HG03097 (cell line): ENCODE measurements around the gene FST.

Experiments
- ATAC-seq: cut with Tn5 transposase; IDR thresholded peaks from one replicate; pipeline ENCODE4 v1.9.1; 2021; ENCODE audit not compliant: unreplicated experiment, low FRiP score

Gene FST, protein sequence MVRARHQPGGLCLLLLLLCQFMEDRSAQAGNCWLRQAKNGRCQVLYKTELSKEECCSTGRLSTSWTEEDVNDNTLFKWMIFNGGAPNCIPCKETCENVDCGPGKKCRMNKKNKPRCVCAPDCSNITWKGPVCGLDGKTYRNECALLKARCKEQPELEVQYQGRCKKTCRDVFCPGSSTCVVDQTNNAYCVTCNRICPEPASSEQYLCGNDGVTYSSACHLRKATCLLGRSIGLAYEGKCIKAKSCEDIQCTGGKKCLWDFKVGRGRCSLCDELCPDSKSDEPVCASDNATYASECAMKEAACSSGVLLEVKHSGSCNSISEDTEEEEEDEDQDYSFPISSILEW

DNA sequence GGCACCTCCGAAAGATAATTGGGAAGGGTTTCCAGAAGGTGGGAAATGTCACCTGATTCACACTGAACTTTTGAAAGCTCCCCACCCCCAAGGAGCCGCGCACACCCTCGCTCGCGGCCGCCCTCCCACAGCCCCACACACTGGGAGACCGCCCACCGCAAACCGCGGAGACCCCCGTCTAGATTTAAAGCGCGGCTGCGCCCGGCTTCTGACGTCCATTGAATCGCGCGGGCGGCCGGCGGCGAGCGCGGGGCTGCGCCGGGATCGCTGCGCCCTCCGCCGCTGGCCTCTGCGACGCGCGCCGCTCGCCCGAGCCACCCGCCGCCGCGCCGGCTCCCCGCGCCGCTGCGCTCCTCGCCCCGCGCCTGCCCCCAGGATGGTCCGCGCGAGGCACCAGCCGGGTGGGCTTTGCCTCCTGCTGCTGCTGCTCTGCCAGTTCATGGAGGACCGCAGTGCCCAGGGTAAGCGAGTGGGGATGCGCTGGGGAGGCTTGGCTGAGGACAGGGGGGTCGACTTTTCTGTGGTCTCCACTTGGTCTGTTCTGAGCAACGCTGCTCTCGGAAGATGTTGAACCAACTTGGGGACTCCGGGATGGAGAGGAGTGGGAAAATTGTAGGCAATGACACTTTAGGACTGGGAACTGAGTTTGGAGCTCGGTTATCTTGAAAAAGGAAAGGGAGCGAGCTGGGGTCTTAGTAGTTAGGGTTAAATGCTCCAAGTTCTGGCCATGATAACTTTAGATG is at the start of gene FST:
FST (plus strand) TSS at position 214 of the 743 bp plus-strand sequence; CDS start at position 377, 163 bp downstream.
- no peak for ATAC-seq

DNA sequence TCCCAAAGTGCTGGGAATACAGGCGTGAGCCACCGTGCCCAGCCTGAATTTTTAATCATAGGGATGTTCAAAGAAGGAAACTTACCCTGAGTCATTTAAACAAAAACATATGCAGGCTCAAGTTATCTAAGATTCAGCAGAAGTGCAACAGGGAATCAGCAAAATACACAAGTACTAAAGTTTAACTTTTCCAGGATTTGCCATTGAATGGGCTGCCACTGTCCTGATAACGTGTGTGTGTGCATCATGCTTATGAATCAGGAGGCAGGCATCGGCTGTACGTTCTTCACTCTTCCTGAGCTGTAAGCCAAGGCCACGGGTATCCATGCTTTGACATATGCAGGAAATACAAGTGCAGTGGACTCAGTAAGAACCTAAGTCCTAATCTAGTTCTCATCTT is 48.8 kb upstream of the FST start:
- no peak for ATAC-seq

DNA sequence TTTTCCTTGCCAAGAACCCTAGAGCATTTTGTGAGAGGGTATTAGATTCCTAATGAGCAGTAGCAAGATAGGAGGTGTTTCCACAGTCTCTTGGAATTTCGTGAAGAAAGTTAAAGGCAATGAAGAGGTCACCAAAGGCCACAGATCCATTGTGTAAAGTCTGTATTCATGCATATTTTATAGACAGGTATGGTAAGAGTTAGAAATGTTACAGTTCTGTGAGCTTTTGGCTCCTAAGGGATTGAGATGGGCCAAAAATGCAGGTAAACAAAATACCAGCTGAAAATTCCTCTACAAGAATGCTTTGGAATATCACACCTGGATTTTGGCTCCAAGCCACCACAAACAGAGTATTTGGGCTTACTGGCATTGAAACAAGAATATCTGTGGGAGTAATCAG is 47.4 kb upstream of the FST start:
- no peak for ATAC-seq

DNA sequence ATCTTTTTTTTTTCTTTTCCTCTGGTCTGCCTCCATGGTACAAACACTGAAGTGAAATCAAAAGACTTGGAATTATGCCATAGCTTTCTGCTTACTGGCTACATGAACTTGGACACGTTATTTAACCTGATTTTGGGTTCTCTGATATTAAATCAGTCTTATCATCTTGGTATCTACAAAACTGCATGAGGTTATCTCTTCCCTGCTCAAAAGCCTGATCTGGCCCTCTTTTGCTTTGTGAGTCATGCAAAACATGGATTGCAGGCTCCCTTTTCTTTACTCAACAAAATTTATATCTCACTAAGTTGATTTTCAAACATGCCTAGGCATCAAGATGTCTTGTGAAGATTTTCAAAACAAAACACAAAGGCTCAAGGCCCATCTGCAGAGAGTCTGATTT is 45.9 kb upstream of the FST start:
- no peak for ATAC-seq

DNA sequence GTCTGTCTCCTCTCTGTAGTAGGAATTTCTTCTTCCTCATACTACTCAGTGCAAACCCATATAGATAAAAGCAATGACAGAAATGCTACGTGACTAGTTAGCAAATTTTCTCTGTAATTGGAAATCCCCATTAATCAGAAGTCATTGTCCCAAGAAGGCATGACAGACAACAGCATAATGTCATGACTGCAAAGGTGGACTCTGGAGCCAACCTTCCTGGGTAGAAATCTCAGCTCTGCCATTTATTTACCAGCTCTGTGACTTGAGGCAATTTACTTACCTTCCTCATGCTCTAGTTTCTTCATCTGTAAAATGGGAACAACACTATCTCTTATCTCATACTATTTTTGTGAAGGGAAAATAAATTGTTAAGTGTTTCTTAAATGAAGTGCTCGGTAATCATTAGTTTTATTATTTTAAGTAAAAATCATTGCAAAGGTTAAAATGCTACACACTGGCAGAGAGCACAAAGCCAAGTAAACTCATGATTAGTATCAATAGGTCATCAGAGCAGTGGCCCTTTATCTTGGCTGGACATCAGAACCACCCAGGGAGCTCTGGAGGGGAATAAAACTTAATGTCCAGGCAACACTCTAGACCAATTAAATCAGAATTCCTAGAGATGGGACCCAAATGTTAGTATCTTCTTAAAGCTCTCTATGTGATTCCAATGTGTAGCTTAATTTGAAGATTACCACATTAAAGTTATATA is 43.8 kb upstream of the FST start:
- ATAC-seq, result no peak

DNA sequence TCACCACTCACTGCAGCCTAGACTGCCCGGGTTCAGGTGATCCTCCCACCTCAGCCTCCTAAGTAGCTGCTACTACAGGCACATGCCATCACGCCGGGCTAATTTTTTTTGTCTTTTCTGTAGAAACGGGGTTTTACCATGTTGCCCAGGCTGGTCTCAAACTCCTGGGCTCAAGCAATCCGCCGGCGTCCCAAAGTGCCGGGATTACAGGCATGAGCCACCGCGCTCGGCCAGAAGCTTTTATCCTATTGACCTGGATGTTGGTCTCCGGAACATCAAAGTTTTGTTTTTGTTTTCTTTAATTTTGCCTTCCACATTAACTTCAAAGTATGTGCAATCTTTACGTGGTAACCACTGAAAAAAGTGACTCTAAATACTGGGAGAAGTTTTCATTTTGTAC is 42.4 kb upstream of the FST start:
- no peak for ATAC-seq

DNA sequence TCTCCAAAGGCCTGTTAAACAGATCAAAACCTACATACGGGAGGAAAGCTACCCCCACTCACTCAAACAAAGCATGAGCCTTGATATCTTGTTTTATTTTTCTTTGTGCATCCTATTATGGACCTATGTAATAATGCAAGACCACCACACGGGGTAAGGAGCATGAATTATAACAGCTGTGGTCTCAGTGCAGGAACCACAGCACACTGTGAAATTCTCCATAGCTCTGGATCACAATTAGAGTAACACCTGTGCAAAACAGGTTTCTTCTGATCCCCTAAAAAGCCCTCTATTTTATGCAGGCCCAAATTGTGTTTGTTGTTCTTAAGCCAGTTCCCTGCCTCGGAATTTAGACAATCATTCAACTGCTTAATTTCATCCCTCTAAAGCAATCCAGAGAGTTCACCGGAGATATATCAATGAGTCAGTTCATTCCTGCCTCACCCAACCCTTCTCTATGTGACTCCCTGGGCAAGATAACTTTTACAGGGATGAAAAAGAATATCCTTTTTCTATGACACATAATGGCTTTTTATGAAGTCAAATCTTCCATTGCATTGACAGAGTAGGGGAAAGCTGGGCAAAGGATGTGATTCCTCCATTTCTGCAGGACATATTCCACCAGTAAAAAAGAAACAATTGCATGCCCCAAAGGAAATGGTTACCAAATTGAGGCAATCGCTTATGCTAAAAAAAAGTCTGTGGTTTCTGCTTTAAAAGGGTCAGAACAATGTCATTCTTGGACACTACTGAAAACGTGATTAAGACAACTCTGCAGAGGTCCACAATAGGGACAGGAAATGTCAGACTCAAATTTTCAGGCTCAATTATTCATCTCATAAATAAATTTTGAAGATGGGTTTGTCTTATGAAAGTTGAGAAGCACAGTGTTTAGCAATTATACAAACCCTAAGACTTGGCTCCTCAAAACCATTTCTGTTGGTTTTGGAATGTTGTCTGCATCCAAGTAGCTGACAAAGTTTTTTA is 41.6 kb upstream of the FST start:
- ATAC-seq, result no peak

DNA sequence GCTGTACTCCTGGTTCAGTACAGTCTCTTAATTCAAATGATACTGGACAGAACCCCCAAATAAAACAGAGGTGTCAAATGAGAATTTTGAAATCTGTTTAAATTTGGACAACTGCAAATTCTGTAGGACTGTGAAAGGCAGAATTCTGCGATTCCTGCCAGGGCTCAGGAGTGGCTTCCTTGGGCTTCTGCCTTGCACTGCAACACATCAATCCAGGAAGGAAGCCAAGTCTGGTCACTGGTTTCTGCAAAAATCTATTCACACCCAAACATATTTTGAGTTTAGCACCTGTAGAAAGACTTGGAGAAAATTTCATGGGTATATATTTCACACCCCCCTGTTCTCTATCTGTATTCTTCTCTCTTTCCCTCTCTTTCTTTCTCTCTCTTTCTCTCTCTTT is 37.5 kb upstream of the FST start:
- no peak for ATAC-seq

DNA sequence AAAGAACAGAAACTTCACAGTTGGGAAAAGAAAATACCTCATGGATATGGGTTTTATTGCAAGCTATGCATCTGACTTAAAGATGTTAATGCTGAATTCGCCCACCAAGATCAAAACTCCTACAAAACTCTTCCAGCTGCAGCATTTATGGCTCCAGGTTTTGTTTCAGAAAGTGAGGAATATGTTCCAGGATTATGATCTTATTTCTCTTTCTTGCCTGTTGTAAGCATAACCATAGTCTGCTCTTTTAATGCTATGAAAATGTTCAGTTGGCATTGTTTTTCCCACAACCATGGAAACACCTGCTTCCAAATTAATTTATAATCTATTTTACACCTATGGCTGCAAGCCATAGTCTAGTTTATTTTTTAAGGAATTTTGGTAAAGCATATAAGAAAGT is 34.9 kb upstream of the FST start:
- ATAC-seq, result no peak

DNA sequence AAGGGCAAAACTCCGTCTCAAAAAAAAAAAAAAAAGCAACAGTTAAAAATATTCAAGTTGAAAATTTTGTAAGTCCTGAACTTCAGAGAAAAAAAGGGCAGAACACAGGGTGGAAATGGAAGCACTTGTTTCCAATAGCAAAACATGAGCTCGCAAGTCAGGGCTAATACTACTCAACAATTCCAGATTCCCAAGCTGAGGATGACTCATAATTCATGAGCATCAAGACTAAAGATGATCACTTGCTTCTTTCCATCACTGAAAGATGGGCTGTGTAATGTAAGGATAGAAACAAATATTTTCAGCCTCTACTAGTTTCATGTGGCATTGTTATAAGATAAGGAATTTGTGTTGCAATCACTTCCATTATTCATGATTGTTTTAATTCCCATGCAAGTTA is 33.5 kb upstream of the FST start:
- no peak for ATAC-seq

DNA sequence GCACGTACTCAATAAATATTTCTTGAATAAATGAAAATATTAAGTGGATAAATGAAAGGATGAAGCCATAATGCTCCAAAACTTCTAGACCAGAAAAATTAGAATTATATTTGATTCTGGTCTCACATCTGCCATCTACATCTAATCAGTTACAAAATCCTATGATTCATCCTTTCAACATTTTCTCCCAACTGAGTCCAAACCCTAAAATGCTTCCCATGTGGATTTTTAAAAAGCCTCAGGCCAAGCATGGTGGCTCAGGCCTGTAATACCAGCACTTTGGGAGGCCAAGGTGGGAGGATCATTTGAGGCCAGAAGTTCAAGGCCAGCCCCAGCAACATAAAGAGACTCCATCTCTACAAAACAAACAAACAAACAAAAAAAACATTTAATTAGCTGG is 31.6 kb upstream of the FST start:
- no peak for ATAC-seq

DNA sequence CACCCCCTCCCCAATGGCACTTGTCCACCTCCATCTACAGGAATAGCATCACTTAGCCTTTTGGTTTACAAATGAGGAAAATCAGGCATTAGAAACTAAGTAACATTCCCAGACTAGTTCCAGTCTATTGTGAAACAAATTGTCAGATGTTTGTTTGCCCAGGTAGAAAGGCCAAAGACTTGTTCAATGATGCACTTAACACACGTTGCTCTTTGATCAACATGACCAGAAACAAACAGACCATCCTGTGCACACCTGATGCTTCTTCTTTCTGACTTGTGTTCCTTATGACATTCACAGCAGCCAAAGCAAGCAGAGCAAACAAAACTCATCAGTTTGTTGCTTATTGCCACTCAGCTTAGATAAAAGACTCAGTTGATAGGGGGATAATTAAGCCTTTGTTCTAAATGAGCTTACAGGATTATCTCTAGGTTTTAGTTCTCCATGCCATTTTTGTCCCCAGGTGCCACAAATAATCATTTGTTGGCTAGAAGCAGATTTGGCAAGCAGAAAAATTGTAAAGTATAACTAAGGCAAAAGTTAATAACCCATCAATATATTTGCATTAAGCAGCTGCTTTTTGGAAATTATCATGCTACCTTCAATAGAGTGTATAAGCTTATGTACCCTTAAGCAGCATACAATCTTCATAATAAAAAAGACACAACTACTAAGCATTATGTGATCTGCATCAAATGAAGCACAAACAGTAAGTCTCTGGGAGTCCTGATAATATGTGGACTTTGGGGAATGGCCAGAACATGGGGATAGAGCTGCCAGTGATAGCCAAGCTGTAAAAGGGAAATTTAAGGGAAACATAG is 26.3 kb upstream of the FST start:
- ATAC-seq, result no peak

DNA sequence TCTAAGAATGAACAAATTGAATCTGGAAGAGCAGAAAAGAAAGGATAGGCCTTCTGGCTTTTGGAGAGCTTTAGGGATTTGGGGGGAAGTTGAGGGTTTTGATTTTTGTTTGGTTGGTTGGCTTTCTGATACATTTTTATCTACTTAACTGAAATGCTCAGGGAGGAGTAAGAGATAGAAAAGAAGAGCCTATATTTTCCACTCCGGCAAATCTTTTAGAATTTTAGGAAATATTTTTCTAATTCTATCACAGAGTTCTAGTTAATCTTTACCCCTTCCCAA is 25.8 kb upstream of the FST start:
- ATAC-seq, result no peak

DNA sequence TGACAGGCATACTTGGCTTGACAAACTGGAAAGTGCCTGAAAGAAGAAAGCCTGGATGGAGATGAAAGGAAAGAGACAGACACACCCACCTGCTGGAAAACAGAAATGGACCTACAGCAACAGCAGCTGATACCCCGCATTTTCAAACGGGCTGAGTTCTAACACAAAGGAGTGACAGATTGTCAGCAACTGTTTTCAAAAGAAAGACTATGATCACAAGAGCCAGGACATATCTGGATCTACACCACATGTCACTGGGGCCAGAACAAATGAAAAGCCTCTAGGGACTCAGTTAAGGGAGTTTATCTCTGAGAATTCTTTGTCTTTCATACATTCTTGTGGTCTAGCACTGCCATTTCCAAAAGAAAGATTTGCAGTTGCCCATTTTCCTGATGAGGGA is 24.1 kb upstream of the FST start:
- no peak for ATAC-seq

DNA sequence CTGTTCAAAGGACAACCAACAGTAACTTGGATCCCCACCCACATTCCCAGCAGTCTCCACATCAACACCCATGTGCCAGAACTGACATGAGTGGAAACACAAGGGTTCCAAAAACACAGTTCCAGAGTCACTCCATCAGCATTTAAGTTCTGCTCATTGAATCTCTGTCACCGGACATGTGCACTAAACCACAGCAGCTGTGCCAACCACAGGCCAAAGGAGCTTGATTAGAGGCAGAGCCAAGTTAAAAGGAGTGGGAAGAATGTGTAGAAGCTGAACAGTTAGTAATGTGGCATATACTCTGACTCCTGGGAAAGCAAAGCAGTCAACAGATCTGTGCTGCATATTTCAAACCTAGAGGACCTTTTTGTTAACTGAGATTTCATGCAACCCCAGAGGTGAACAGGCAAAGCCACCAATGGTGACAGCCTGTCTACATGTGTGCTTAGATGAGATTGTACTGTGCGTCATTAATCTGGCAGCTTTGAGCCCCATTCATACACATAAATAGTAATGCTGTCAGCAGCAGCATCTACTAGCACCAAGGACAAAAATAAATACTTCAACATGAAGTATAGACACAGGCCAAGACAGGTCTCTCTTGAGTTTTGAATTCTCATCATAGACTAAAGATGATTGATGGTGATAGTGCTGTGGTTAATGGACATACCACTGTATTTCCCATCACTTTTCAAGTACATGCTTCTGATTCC is 16.4 kb upstream of the FST start:
- ATAC-seq, result no peak

DNA sequence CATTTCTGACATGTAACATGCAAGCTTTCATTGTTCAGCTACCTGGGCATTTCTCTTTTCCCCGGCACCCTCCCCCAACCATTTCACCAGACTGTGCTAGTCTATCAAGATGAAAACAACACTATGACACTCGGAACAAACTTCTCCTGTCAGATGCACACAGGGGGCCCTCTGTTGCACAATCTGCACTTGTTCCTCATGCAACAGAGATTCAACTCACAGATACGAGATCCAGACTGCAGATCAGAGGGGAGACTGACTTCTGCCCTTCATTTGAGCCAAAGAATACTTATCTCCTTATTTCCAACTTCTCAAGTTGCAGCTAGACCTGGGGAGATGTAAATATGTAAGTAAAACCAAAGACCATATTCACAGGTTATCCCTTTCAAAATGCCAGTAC is 15.7 kb upstream of the FST start:
- ATAC-seq, result no peak

DNA sequence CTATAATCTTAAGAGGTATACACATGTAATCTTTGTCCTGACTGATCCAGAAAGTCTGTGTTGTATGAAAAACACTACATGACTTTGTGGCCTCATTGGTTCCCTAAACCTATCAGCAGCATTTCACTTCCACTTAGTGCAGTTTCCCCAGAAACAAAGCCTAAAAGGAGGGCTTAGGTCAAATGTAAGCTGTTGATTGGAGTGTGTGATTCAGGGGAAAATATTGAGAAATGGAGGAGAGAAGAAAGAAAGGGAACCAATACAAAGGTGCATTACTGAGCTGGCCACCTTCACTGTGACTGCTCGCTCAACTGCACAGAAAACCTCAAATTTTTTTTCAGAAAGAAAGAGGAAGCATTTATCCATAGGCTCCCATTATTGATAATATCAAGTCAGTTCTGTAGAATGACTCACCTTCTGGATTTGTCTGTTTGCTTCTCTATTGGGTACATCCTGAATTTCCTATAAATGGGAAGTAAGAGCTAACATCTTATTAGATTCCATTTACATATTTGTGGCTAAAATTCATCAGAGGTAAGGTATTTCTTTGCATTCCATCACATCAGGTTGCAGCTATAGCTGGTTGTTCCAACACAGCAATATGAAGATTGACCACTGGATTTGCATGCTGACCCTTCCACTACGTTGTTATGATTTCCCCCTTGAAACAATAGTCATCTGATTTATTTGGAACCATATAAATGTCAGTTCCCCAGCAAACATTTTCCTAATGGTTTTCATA is 10.3 kb upstream of the FST start:
- no peak for ATAC-seq

DNA sequence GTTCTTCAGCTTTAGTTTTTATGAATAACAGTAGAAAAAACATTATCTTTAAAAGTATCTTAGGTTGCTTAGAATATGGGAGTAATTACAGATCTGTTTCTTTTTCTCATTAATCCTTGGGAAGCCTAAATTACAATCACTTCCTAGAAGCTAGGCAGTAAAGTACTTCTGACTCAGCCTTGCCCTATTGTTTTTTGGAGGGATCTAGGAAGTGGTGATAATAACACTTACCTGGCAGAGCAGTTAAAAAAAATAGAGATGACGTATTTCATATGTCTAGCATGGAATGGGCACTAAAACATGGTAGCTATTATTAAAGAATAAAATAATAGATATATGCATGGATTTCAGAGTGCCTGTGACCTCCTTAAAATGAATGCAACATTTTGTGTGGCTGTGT is 8.2 kb upstream of the FST start:
- no peak for ATAC-seq
